Measurements from ENCODE around the gene ALOXE3.

The ALOXE3 gene

GRCh38 chr17:8142887-8143580, 24.7 kb upstream of the ALOXE3 start:
- DNase-seq, result no peak

GRCh38 chr17:8142158-8142886, 24.0 kb upstream of the ALOXE3 start:
- DNase-seq, result no peak

- DNase-seq, result no peak
Measured at GRCh38 chr17:8141741-8142140, 23.4 kb upstream of the ALOXE3 start.

- DNase-seq, result no peak
Measured at GRCh38 chr17:8141045-8141444, 22.7 kb upstream of the ALOXE3 start.

- no peak for DNase-seq
Measured at GRCh38 chr17:8140065-8141029, 22.0 kb upstream of the ALOXE3 start.

- DNase-seq, result peak in 55 of 56 donors; percentile 59 to 97 (median 88)
Measured at GRCh38 chr17:8138672-8139371, 20.5 kb upstream of the ALOXE3 start.

GRCh38 chr17:8138374-8138671, 20.0 kb upstream of the ALOXE3 start:
- no peak for DNase-seq

- DNase-seq, result no peak
Measured at GRCh38 chr17:8137645-8138373, 19.5 kb upstream of the ALOXE3 start.

GRCh38 chr17:8133941-8134340, 15.6 kb upstream of the ALOXE3 start:
- no peak for DNase-seq

- DNase-seq, result no peak
Measured at GRCh38 chr17:8133399-8133798, 15.1 kb upstream of the ALOXE3 start.

- DNase-seq, result no peak
Measured at GRCh38 chr17:8131844-8132441, 13.6 kb upstream of the ALOXE3 start.

GRCh38 chr17:8128125-8128784, 9.9 kb upstream of the ALOXE3 start:
- no peak for DNase-seq

- peak in 15 of 56 donors; percentile 10 to 68 (median 35) for DNase-seq
Measured at GRCh38 chr17:8126491-8127066, 8.3 kb upstream of the ALOXE3 start.

- DNase-seq, result peak in 4 of 56 donors; percentile 52 to 68 (median 60)
Measured at GRCh38 chr17:8125947-8126490, 7.7 kb upstream of the ALOXE3 start.

GRCh38 chr17:8125154-8125946, 7.0 kb upstream of the ALOXE3 start:
- DNase-seq, result peak in 52 of 56 donors; percentile 26 to 92 (median 69)

- peak in 6 of 56 donors; percentile 4 to 34 (median 20) for DNase-seq
Measured at GRCh38 chr17:8124350-8125153, 6.2 kb upstream of the ALOXE3 start.
